Measurements from ENCODE around the gene RCSD1. TPM values are rescaled to one million over a fixed set of nuclear protein-coding genes. Genes with fewer than 3 reads are reported as not detected.

RCSD1 gene
- total RNA-seq, 1 experiment from 2014 or later = not detected

GRCh38 chr1:167744901-167745300 lies 114.9 kb downstream of the RCSD1 start:
- Histone ChIP-seq H3K36me3 (ENCODE audit: insufficient read depth, low read length, poor library complexity, severe bottlenecking) (no peaks in the 10 kb centered on the region), H3K9me3 (ENCODE audit: low read depth, low read length, poor library complexity, severe bottlenecking) (no peaks in the 10 kb centered on the region), H3K4me1 (ENCODE audit: insufficient read depth, low read length, poor library complexity, severe bottlenecking) (peaks cover 4% of the 10 kb centered on the region), H3K27me3 (replicated peaks; ENCODE audit: insufficient read depth, low read depth, low read length, poor library complexity) (no peaks in the 10 kb centered on the region), H3K4me3 (ENCODE audit: low read depth, low read length, poor library complexity, severe bottlenecking) (no peak overlapping the region), H3K27ac (ENCODE audit: low read depth, low read length, poor library complexity, severe bottlenecking) (no peak overlapping the region)
- no peak for DNase-seq (ENCODE audit: low spot score)
- BruUV-seq (replicated peaks) = no TSS peak
- intact Hi-C loops (cut with micrococcal nuclease; ENCODE audit: unreplicated experiment) = no loop called here
- CTCF ChIA-PET = no interaction called here
- POLR2A ChIA-PET (ENCODE audit: low non-redundant PET) = interaction anchor here (0.6 kb wide), 1 partner anchor 548 kb away, joined by 3 read pairs; no protein-coding TSS in a partner anchor
- TF ChIP-seq EZH2 (IDR thresholded peaks at IDR 0.05; ENCODE audit: borderline replicate concordance, low read depth, low read length, poor library complexity, severe bottlenecking) (no peak), CTCF (conservative IDR thresholded peaks at IDR 0.05; ENCODE audit: low read depth, low read length) (no peak)

GRCh38 chr1:167746013-167746672 lies 116.1 kb downstream of the RCSD1 start:
- POLR2A ChIA-PET (ENCODE audit: low non-redundant PET) = no interaction called here
- Histone ChIP-seq H3K36me3 (ENCODE audit: insufficient read depth, low read length, poor library complexity, severe bottlenecking) (no peaks in the 10 kb centered on the region), H3K4me3 (ENCODE audit: low read depth, low read length, poor library complexity, severe bottlenecking) (no peak overlapping the region), H3K27ac (ENCODE audit: low read depth, low read length, poor library complexity, severe bottlenecking) (no peak overlapping the region), H3K9me3 (ENCODE audit: low read depth, low read length, poor library complexity, severe bottlenecking) (no peaks in the 10 kb centered on the region), H3K27me3 (replicated peaks; ENCODE audit: insufficient read depth, low read depth, low read length, poor library complexity) (no peaks in the 10 kb centered on the region), H3K4me1 (ENCODE audit: insufficient read depth, low read length, poor library complexity, severe bottlenecking) (peaks cover 4% of the 10 kb centered on the region)
- no TSS peak for BruUV-seq (replicated peaks)
- CTCF ChIA-PET = no interaction called here
- TF ChIP-seq EZH2 (IDR thresholded peaks at IDR 0.05; ENCODE audit: borderline replicate concordance, low read depth, low read length, poor library complexity, severe bottlenecking) (no peak), CTCF (conservative IDR thresholded peaks at IDR 0.05; ENCODE audit: low read depth, low read length) (no peak)
- no peak for DNase-seq (ENCODE audit: low spot score)
- intact Hi-C loops (cut with micrococcal nuclease; ENCODE audit: unreplicated experiment) = no loop called here

- Histone ChIP-seq H3K4me1 (ENCODE audit: insufficient read depth, low read length, poor library complexity, severe bottlenecking) (peaks cover 4% of the 10 kb centered on the region), H3K4me3 (ENCODE audit: low read depth, low read length, poor library complexity, severe bottlenecking) (no peak overlapping the region), H3K27me3 (replicated peaks; ENCODE audit: insufficient read depth, low read depth, low read length, poor library complexity) (no peaks in the 10 kb centered on the region), H3K36me3 (ENCODE audit: insufficient read depth, low read length, poor library complexity, severe bottlenecking) (no peaks in the 10 kb centered on the region), H3K27ac (ENCODE audit: low read depth, low read length, poor library complexity, severe bottlenecking) (no peak overlapping the region), H3K9me3 (ENCODE audit: low read depth, low read length, poor library complexity, severe bottlenecking) (no peaks in the 10 kb centered on the region)
- TF ChIP-seq EZH2 (IDR thresholded peaks at IDR 0.05; ENCODE audit: borderline replicate concordance, low read depth, low read length, poor library complexity, severe bottlenecking) = no peak
- TF ChIP-seq CTCF (conservative IDR thresholded peaks at IDR 0.05; ENCODE audit: low read depth, low read length) = no peak
- intact Hi-C loops (cut with micrococcal nuclease; ENCODE audit: unreplicated experiment) = no loop called here
- no peak for DNase-seq (ENCODE audit: low spot score)
- ChIA-PET CTCF (no interaction called here), POLR2A (ENCODE audit: low non-redundant PET) (no interaction called here)
- BruUV-seq (replicated peaks) = no TSS peak
Measured at GRCh38 chr1:167746988-167747655, 117.1 kb downstream of the RCSD1 start.

All from A673 (cell line).